ENCODE data around the gene PHF10.
A peak's percentile ranks its signal among the peaks of the same experiment; 100 is the strongest.
"Not testable (repeated sequence)": the region's sequence is repeated elsewhere in the genome, so short reads cannot be mapped to it uniquely, and the experiment has no call there.

PHF10 gene

GRCh38 chr6:169723200-169723909, 945 bp downstream of the PHF10 start:
- DNase-seq (ENCODE audit: low read depth in 4 of 4, low spot score in 1 of 4): peak in 3 of 4 experiments; percentile 25 to 40 (median 37)

- DNase-seq (ENCODE audit: low read depth in 4 of 4, low spot score in 1 of 4): no peak
These were observed 1.7 kb downstream of the PHF10 start for GRCh38 chr6:169722362-169723199.

DNA sequence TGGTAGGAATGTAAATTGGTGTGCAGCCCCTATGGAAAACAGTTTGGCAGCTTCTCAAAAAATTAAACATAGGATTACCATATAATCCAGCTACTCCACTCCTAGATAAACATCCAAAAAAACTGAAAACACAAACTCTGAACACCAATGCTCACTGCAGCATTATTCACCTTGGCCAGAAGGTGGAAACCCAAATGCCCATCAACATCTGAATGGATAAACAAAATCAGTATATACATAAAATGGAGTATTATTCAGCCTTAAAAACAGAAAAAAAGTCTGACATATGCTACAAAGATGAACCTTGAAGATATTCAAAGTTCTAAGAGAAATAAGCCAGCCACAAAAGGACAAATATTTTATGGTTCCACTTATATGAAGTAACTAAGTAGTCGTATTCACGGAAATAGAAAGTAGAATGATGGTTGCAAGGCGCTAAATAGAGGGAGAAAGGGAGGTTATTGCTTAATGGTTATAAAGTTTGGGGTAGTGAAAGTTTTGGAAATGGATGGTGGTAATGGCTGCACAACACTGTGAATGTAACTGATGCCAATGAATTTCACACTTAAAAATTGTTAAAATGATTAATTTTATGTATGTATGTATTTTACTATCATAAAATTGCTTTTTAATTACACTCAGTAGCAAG, 4.0 kb downstream of the PHF10 start:
- DNase-seq (ENCODE audit: low read depth in 4 of 4, low spot score in 1 of 4): no peak

DNA sequence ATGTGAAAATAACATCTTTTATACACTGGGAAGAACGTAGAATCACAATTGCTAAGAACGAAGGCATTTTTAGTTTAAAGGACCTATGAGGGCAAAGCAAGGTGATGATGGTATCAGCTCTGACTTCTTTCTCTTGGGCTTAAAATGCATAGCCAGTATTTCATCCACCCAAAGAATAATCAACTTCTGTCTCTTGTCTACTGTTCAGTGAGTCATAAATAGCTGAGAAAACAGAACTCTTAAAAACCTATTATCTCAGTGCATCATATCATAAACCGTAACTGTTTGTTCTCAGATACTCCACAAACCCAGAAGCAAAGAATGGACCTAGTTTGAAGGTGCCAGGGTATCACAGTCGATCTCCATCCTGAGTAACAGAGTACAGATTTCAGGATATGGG, 5.2 kb downstream of the PHF10 start:
- DNase-seq (ENCODE audit: low read depth in 4 of 4, low spot score in 1 of 4): no peak

DNA sequence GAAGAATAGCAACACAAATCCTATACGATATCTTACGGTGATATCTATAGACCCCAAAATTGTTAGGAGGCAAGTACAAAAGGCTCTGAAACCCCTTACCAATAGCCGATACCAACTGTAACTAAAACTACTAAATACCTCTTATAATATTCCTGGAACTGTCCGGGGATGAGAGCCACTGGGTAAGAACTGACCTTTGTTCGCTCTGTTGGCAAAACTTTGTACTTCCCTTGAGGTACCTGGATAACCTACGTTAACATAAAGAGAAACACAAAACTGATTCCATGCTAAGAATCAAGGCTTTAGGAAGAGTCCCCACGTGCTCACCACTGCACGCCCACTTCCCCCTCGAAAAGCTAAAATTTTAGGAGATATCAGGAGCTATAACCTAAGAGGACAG, 9.7 kb downstream of the PHF10 start:
- DNase-seq (ENCODE audit: low read depth in 4 of 4, low spot score in 1 of 4): no peak

- no peak for DNase-seq (ENCODE audit: low read depth in 4 of 4, low spot score in 1 of 4)
These were observed 10.1 kb downstream of the PHF10 start for GRCh38 chr6:169714178-169714577.

GRCh38 chr6:169710009-169710408, 14.3 kb downstream of the PHF10 start:
- no peak for DNase-seq (ENCODE audit: low read depth in 4 of 4, low spot score in 1 of 4)

- DNase-seq (ENCODE audit: low read depth in 4 of 4, low spot score in 1 of 4): no peak
These were observed 15.0 kb downstream of the PHF10 start for GRCh38 chr6:169709293-169709692.

DNA sequence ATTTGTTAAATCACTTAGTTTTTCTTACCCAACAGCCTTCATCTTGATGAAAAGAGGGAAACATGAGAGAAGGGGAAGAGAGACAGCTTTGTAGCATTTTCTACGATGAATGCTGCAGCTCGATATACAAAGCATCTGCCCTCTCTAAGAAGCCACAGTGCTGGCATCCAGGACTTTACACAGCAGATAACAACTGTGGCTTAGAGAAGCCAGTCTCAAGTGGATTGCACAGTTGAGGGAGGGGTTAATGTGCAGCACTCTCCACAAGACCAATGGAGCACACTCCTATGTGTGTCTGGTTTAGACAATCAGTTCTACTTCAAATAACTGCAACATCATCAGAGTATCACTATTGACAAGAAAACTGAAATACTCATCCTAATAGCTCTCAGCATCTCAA, 16.5 kb downstream of the PHF10 start:
- DNase-seq (ENCODE audit: low read depth in 4 of 4, low spot score in 1 of 4): no peak

GRCh38 chr6:169702840-169703246, 21.5 kb downstream of the PHF10 start:
- no peak for DNase-seq (ENCODE audit: low read depth in 4 of 4, low spot score in 1 of 4)

DNA sequence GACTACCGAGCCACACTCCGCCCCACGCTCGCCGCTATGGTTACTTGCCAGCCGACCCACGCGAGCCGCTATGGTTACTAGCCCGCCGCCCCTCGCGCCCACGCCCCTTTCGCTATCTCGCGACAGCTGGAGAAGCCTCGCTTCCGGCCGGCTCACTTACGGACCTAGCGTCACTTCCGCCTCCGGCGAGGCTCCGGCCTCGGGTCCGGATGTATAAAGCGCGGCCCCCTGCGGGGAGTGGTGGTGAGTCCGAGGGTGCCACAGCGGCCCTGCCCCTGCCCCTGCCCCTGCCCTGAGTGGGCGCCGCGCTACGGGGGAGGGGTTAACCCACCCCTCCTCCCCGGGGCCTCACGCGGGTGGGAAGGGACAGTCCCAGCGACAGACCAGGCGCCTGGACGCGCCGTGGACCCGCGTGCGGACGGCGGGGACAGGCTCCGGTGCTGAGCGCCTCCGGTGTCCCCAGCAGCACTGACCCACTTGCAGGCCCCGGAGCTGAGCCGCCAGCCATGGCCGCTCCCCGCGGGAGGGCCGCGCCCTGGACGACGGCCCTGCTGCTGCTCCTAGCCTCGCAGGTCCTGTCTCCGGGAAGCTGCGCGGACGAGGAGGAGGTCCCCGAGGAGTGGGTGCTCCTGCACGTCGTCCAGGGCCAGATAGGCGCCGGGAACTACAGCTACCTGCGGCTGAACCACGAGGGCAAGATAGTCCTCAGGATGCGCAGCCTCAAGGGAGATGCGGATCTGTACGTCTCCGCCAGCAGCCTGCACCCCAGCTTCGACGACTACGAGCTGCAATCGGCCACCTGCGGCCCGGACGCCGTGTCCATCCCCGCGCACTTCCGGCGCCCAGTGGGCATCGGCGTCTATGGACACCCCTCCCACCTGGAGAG, 22.1 kb downstream of the PHF10 start, which contains the start of the genes C6orf120 and WDR27:
TSS of gene C6orf120 (plus strand) at position 173 of the 886 bp plus-strand sequence. CDS start at position 507, 334 bp downstream.
TSS of gene WDR27 (minus strand) at position 76 of the 886 bp plus-strand sequence. CDS start 13,024 bp downstream, outside the sequence.
- DNase-seq (ENCODE audit: low read depth in 4 of 4, low spot score in 1 of 4): peak; percentile 95 to 99 (median 98)

- DNase-seq (ENCODE audit: low read depth in 4 of 4, low spot score in 1 of 4): no peak
These were observed 22.9 kb downstream of the PHF10 start for GRCh38 chr6:169701311-169701953.

- no peak for DNase-seq (ENCODE audit: low read depth in 4 of 4, low spot score in 1 of 4)
These were observed 24.0 kb downstream of the PHF10 start for GRCh38 chr6:169700296-169700695.

- DNase-seq (ENCODE audit: low read depth in 4 of 4, low spot score in 1 of 4): not testable (repeated sequence)
These were observed 27.2 kb downstream of the PHF10 start for GRCh38 chr6:169697115-169697514.

- DNase-seq (ENCODE audit: low read depth in 4 of 4, low spot score in 1 of 4): no peak
These were observed 29.2 kb downstream of the PHF10 start for GRCh38 chr6:169695131-169695530.

DNA sequence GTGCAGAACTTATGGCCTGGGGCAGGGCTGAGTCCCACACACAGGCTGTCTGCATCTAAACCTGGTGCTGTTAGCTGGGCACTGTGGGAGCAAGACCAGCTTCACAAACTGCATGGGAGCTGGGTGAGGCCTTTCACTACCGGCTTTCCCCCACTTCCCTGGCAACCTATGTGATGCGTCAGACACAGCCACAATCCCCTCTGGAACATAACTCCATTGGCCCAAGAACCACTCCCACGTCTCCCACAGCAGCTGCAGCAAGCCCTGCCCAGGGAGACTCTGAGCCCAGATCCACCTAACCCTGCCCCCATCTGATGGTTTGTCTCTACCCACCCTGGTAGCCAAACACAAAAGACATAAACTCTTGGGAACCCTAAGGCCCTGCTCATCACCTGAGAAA, 31.8 kb downstream of the PHF10 start:
- no peak for DNase-seq (ENCODE audit: low read depth in 4 of 4, low spot score in 1 of 4)

GRCh38 chr6:169691260-169691659, 33.0 kb downstream of the PHF10 start:
- DNase-seq (ENCODE audit: low read depth in 4 of 4, low spot score in 1 of 4): no peak

GRCh38 chr6:169689287-169689686, 35.0 kb downstream of the PHF10 start:
- DNase-seq (ENCODE audit: low read depth in 4 of 4, low spot score in 1 of 4): no peak

- no peak for DNase-seq (ENCODE audit: low read depth in 4 of 4, low spot score in 1 of 4)
These were observed 38.4 kb downstream of the PHF10 start for GRCh38 chr6:169685860-169686259.

GRCh38 chr6:169684056-169684455, 40.2 kb downstream of the PHF10 start:
- DNase-seq (ENCODE audit: low read depth in 4 of 4, low spot score in 1 of 4): no peak

Data from stimulated activated CD4-positive, alpha-beta T cell treated with anti-CD3 and anti-CD28 coated beads, Interleukin-1b, Interleukin-23, amount 100 ng/mL, for 24 hours (primary cell).